HCT116 (cell line): Measurements from ENCODE around the gene FADS1.

ENCODE experiments used
- CEBPB ChIP-seq: IDR thresholded peaks from 2 replicates; pipeline ENCODE4 v1.6.1; 2012; ENCODE audit warnings: low read depth
- EZH2phosphoT487 ChIP-seq: fragments of 200-600 bp; IDR thresholded peaks from 2 replicates; pipeline ENCODE4 v1.6.1; 2018; ENCODE audit warnings: antibody characterized with exemption, borderline replicate concordance
- POLR2A ChIP-seq: IDR thresholded peaks from 2 replicates; pipeline ENCODE4 v1.7.0; 2011; ENCODE audit warnings: borderline replicate concordance; ENCODE audit not compliant: insufficient read depth, insufficient read length; ENCODE audit errors: extremely low read depth
- RAD21 ChIP-seq: IDR thresholded peaks from 2 replicates; pipeline ENCODE4 v1.6.1; 2012; ENCODE audit warnings: low read depth, mild to moderate bottlenecking
- SIN3A ChIP-seq: IDR thresholded peaks from 2 replicates; pipeline ENCODE4 v1.6.1; 2012; ENCODE audit warnings: low read depth
- TCF7L2 ChIP-seq: IDR thresholded peaks from 2 replicates; pipeline ENCODE4 v1.7.0; 2011; ENCODE audit warnings: borderline replicate concordance, inconsistent platforms; ENCODE audit not compliant: insufficient read depth, insufficient read length; ENCODE audit errors: extremely low read depth
- YY1 ChIP-seq: IDR thresholded peaks from 2 replicates; pipeline ENCODE4 v1.6.1; 2011; ENCODE audit warnings: low read length, low read depth, moderate library complexity, mild to moderate bottlenecking; ENCODE audit not compliant: insufficient replicate concordance; ENCODE audit errors: extremely low read depth
- ZFX ChIP-seq: fragments of 450-650 bp; IDR thresholded peaks from 2 replicates; pipeline ENCODE4 v1.6.1; 2017
- TF ChIP-seq, protein P1 (sequence below), 3 experiments: fragments of 200-600 bp in 1 of 3; sonication (generic) in 1 of 3; IDR thresholded peaks in 2 of 3; conservative IDR thresholded peaks in 1 of 3; 2 replicates each; pipeline ENCODE4 v1.5.1; 2012 to 2017; ENCODE audit warnings: low read depth in 2 of 3, low read length in 2 of 3, antibody characterized with exemption in 1 of 3, borderline replicate concordance in 1 of 3, control low read depth in 1 of 3, mild to moderate bottlenecking in 1 of 3, mixed read lengths in 1 of 3, mixed run types in 1 of 3, moderate library complexity in 1 of 3; ENCODE audit not compliant: insufficient read depth in 1 of 3

DNA sequence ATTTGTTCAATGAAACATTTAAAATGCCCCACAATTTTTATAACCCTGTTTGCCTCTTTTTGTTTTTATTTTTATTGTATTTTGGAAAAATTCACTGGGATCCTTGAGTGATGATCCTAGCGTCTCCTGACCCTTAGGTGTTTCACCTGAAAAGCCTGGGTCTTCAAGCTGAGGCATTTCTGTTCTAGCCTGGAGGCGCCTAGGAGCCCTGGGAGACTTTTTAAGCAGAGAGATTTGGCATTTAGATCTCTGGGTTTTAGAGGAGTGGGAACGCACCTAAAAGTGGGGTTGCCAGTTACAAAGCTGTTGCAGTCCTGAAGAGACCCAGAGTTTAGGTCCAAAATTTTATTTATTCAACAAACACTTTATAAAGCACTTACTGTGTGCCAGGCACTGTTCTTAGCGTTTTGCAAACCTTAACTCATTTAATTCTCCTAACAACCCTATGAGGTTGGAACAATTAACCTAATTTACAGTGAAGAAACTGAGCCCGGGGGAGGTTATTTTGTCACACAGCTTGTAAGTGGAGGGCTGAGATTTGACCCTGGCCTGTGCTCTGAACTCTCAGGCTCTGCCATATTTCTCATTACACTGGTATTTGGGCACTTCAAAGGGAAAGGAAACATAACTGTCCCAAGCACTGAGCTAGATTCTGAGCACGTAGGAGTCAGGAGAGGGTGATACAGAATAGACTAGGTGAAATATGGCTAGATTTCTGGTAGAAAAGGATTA lies 834 bp upstream of the FADS1 start:
- TF ChIP-seq, protein P1, sequence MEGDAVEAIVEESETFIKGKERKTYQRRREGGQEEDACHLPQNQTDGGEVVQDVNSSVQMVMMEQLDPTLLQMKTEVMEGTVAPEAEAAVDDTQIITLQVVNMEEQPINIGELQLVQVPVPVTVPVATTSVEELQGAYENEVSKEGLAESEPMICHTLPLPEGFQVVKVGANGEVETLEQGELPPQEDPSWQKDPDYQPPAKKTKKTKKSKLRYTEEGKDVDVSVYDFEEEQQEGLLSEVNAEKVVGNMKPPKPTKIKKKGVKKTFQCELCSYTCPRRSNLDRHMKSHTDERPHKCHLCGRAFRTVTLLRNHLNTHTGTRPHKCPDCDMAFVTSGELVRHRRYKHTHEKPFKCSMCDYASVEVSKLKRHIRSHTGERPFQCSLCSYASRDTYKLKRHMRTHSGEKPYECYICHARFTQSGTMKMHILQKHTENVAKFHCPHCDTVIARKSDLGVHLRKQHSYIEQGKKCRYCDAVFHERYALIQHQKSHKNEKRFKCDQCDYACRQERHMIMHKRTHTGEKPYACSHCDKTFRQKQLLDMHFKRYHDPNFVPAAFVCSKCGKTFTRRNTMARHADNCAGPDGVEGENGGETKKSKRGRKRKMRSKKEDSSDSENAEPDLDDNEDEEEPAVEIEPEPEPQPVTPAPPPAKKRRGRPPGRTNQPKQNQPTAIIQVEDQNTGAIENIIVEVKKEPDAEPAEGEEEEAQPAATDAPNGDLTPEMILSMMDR (IDR thresholded peaks at IDR 0.05 in 2 of 3, conservative IDR thresholded peaks at IDR 0.05 in 1 of 3; ENCODE audit: borderline replicate concordance in 1 of 3, insufficient read depth in 1 of 3, low read depth in 2 of 3, low read length in 2 of 3): no peak
- TF ChIP-seq RAD21: no peak
- TF ChIP-seq ZFX: no peak
- no peak for TF ChIP-seq YY1
- no peak for TF ChIP-seq EZH2phosphoT487
- TF ChIP-seq POLR2A: no peak
- TF ChIP-seq CEBPB: no peak
- TF ChIP-seq SIN3A: no peak
- TF ChIP-seq TCF7L2: no peak
